NT2/D1 (cell line): ENCODE measurements around the gene SLC29A2.

Source experiments
- DNase-seq: peaks from one replicate; pipeline ENCODE4 v3.0.0-alpha.2; 2011; ENCODE audit warnings: low read depth, low spot score
- H3K27me3 ChIP-seq: 2 replicates; pipeline ENCODE4 v1.6.0; 2011; ENCODE audit warnings: mild to moderate bottlenecking; ENCODE audit not compliant: insufficient read length, insufficient read depth
- H3K36me3 ChIP-seq: 2 replicates; pipeline ENCODE4 v1.6.1; 2011; ENCODE audit warnings: mild to moderate bottlenecking, low read length, mixed read lengths; ENCODE audit not compliant: insufficient read depth, insufficient read length
- H3K4me1 ChIP-seq: 2 replicates; pipeline ENCODE4 v1.5.1; 2011; ENCODE audit not compliant: insufficient read depth, insufficient read length
- H3K4me3 ChIP-seq: 2 replicates; pipeline ENCODE4 v1.5.1; 2011; ENCODE audit warnings: low read depth; ENCODE audit not compliant: insufficient read length
- H3K9ac ChIP-seq: 2 replicates; pipeline ENCODE4 v1.6.0; 2011; ENCODE audit warnings: low read depth; ENCODE audit not compliant: insufficient read length
- H3K9me3 ChIP-seq: 2 replicates; pipeline ENCODE4 v1.5.1; 2011; ENCODE audit warnings: mild to moderate bottlenecking, low read length; ENCODE audit not compliant: insufficient read depth
- SUZ12 ChIP-seq: IDR thresholded peaks from 2 replicates; pipeline ENCODE4 v1.6.1; 2011; ENCODE audit not compliant: insufficient read length, insufficient read depth; ENCODE audit errors: extremely low read depth
- YY1 ChIP-seq: IDR thresholded peaks from 2 replicates; pipeline ENCODE4 v1.6.1; 2011; ENCODE audit not compliant: insufficient read length, insufficient read depth
- ZNF274 ChIP-seq: IDR thresholded peaks from 2 replicates; pipeline ENCODE4 v1.6.1; 2011; ENCODE audit warnings: mild to moderate bottlenecking, low read depth, low read length

Gene SLC29A2

GRCh38 chr11:66327171-66328030 is 44.2 kb downstream of the SLC29A2 start:
- H3K36me3 ChIP-seq, result peaks cover 17% of the 10 kb centered on the region
- DNase-seq, result no peak
- H3K9ac ChIP-seq, result peak overlapping the region; percentile 53
- peaks cover 37% of the 10 kb centered on the region for H3K4me1 ChIP-seq
- TF ChIP-seq YY1 (no peak), ZNF274 (no peak), SUZ12 (no peak)
- H3K27me3 ChIP-seq, result no peaks in the 10 kb centered on the region
- H3K4me3 ChIP-seq, result no peak overlapping the region
- no peaks in the 10 kb centered on the region for H3K9me3 ChIP-seq

DNA sequence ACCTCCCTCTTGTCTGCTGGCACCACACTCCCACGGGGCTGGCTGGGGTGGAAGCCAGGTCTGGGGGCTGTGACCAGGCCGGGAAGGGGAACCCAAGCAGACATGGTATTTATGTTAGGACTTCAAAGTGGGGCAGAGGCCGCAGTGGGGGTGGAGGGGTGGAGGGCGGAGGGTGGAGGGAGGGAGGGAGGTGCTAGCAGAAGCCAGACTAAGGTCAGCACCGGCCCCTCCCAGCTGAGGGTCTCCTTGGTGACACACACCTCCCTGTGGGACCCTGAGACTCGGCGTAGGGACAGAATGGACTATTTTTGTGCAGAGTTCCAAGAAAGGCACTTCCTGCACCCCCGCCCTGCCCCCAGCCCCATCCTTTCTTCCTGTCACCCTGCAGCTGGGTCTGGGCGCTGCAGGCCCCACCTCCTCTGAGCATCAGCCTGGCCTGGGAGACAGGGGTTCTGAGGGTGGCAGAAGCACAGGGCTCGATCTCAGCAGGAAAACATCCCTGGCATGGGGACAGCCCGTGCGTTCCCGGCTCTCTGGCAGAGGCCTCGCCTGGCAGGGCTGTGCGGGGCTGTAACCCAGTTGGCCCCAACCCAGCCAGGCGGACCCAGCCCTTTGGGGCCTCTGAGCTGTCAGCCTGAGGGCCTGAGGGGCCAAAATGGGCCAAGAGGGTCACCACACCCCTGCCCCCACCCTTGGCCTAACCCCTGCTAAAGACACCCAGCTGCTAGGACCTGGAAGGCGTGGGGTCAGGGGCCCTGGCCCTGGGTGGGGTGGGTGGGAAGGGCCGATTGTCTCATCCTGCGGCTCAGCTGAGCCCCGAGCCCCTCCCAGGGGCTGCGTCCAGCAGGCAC is 45.1 kb downstream of the SLC29A2 start:
- H3K9ac ChIP-seq, result peak overlapping the region; percentile 53
- no peak for TF ChIP-seq YY1
- no peak for TF ChIP-seq ZNF274
- no peak for TF ChIP-seq SUZ12
- no peak for DNase-seq
- peaks cover 37% of the 10 kb centered on the region for H3K4me1 ChIP-seq
- H3K27me3 ChIP-seq, result no peaks in the 10 kb centered on the region
- peaks cover 7% of the 10 kb centered on the region for H3K36me3 ChIP-seq
- H3K9me3 ChIP-seq, result no peaks in the 10 kb centered on the region
- H3K4me3 ChIP-seq, result no peak overlapping the region

GRCh38 chr11:66325263-66325671 is 46.3 kb downstream of the SLC29A2 start:
- no peak overlapping the region for H3K4me3 ChIP-seq
- peaks cover 37% of the 10 kb centered on the region for H3K4me1 ChIP-seq
- no peak for DNase-seq
- H3K9ac ChIP-seq, result peak overlapping the region; percentile 61
- no peak for TF ChIP-seq YY1
- no peaks in the 10 kb centered on the region for H3K27me3 ChIP-seq
- H3K9me3 ChIP-seq, result no peaks in the 10 kb centered on the region
- no peaks in the 10 kb centered on the region for H3K36me3 ChIP-seq

GRCh38 chr11:66324664-66325063 is 46.9 kb downstream of the SLC29A2 start:
- Histone ChIP-seq H3K36me3 (no peaks in the 10 kb centered on the region), H3K9me3 (no peaks in the 10 kb centered on the region), H3K4me3 (no peak overlapping the region), H3K27me3 (no peaks in the 10 kb centered on the region), H3K9ac (peak overlapping the region; percentile 61), H3K4me1 (peaks cover 37% of the 10 kb centered on the region)
- TF ChIP-seq ZNF274 (no peak), SUZ12 (no peak), YY1 (no peak)
- DNase-seq, result no peak

- no peak for DNase-seq
- Histone ChIP-seq H3K27me3 (no peaks in the 10 kb centered on the region), H3K36me3 (no peaks in the 10 kb centered on the region), H3K9me3 (peaks cover 10% of the 10 kb centered on the region; the same call in 1 of the 2 replicates), H3K4me1 (peaks cover 41% of the 10 kb centered on the region), H3K9ac (no peak overlapping the region), H3K4me3 (no peak overlapping the region)
- no peak for TF ChIP-seq YY1
- TF ChIP-seq ZNF274, result no peak
- TF ChIP-seq SUZ12, result no peak
Observed at GRCh38 chr11:66323684-66324083, 47.9 kb downstream of the SLC29A2 start.

- Histone ChIP-seq H3K9ac (no peak overlapping the region), H3K4me1 (peaks cover 45% of the 10 kb centered on the region)
- DNase-seq, result no peak
Observed at GRCh38 chr11:66322732-66323427, 48.7 kb downstream of the SLC29A2 start.

More at GRCh38 chr11:66322732-66323427, 48.7 kb downstream of the SLC29A2 start:
- TF ChIP-seq YY1 (no peak), ZNF274 (no peak), SUZ12 (no peak)
- no peaks in the 10 kb centered on the region for H3K27me3 ChIP-seq
- H3K36me3 ChIP-seq, result no peaks in the 10 kb centered on the region
- peaks cover 11% of the 10 kb centered on the region; the same call in 1 of the 2 replicates for H3K9me3 ChIP-seq
- H3K4me3 ChIP-seq, result no peak overlapping the region
